NB4 (cell line): ENCODE results near the gene DGKA.

ENCODE experiments used
- DNase-seq: peaks from one replicate; pipeline ENCODE4 v3.0.0; 2010; ENCODE audit warnings: low read depth
- H3K4me3 ChIP-seq: one replicate; pipeline ENCODE4 v1.5.1; 2011; ENCODE audit warnings: mild to moderate bottlenecking, low read depth, low read length, moderate library complexity
- CTCF ChIP-seq: IDR thresholded peaks from one replicate; pipeline ENCODE4 v1.5.1; 2012; ENCODE audit warnings: low read depth, low read length
- MAX ChIP-seq: IDR thresholded peaks from 2 replicates; pipeline ENCODE4 v1.6.1; 2011; ENCODE audit warnings: low read depth, low read length
- MYC ChIP-seq: IDR thresholded peaks from 2 replicates; pipeline ENCODE4 v1.6.1; 2011; ENCODE audit warnings: low read depth, low read length
- POLR2A ChIP-seq: IDR thresholded peaks from 2 replicates; pipeline ENCODE4 v1.6.1; 2011; ENCODE audit warnings: mild to moderate bottlenecking; ENCODE audit not compliant: insufficient read length; ENCODE audit errors: extremely low read depth

The DGKA gene

GRCh38 chr12:55942055-55942454 lies 11.1 kb downstream of the DGKA start:
- no peak for DNase-seq
- no peak overlapping the region for H3K4me3 ChIP-seq
- TF ChIP-seq MAX (no peak), POLR2A (no peak), CTCF (no peak), MYC (no peak)

GRCh38 chr12:55942577-55943136 lies 11.7 kb downstream of the DGKA start:
- H3K4me3 ChIP-seq: no peak overlapping the region
- DNase-seq: no peak
- TF ChIP-seq POLR2A (no peak), CTCF (no peak), MYC (no peak), MAX (no peak)

- H3K4me3 ChIP-seq: no peak overlapping the region
- no peak for DNase-seq
- no peak for TF ChIP-seq POLR2A
- TF ChIP-seq CTCF: no peak
- no peak for TF ChIP-seq MAX
- TF ChIP-seq MYC: no peak
These were observed 15.6 kb downstream of the DGKA start for GRCh38 chr12:55946553-55946952.

GRCh38 chr12:55955344-55955743 lies 24.4 kb downstream of the DGKA start:
- DNase-seq: no peak
- H3K4me3 ChIP-seq: no peak overlapping the region
- TF ChIP-seq MYC: no peak
- TF ChIP-seq CTCF: no peak
- TF ChIP-seq POLR2A: no peak
- TF ChIP-seq MAX: no peak

- TF ChIP-seq MAX: no peak
- peak; percentile 73 for TF ChIP-seq CTCF
- H3K4me3 ChIP-seq: no peak overlapping the region
- peak; percentile 71 for DNase-seq
These were observed 25.0 kb downstream of the DGKA start for GRCh38 chr12:55955800-55956508.
